Cardiac septum (tissue), 1 donor: ENCODE data around the gene FBN2. TPM values are rescaled to one million over a fixed set of nuclear protein-coding genes. Genes with fewer than 3 reads are reported as not detected.
"Not testable (repeated sequence)": the region's sequence is repeated elsewhere in the genome, so short reads cannot be mapped to it uniquely, and the experiment has no call there.

ENCODE experiments used
- DNase-seq: peaks from one replicate; pipeline ENCODE4 v3.0.0-alpha.2; 2020; ENCODE audit warnings: low spot score
- intact Hi-C: fragments of 100-400 bp; cut with DNase I; formaldehyde crosslinking; loops from one replicate; pipeline ENCODE4 v1.14.0; 2022
- total RNA-seq: library from RNA; stranded (reverse); fragmentation: NEBNext Ultra II Directional; extraction: Animal tissue kit (Norgen Biotek cat#: 25700); gene quantifications from one replicate; pipeline ENCODE4 v1.2.1, GENCODE V29; 2021
- donor health status: DM: no; HTN: no; CAD: no.

FBN2 gene
- total RNA-seq, 1 donor from 2014 or later, result 7.1 TPM

DNA sequence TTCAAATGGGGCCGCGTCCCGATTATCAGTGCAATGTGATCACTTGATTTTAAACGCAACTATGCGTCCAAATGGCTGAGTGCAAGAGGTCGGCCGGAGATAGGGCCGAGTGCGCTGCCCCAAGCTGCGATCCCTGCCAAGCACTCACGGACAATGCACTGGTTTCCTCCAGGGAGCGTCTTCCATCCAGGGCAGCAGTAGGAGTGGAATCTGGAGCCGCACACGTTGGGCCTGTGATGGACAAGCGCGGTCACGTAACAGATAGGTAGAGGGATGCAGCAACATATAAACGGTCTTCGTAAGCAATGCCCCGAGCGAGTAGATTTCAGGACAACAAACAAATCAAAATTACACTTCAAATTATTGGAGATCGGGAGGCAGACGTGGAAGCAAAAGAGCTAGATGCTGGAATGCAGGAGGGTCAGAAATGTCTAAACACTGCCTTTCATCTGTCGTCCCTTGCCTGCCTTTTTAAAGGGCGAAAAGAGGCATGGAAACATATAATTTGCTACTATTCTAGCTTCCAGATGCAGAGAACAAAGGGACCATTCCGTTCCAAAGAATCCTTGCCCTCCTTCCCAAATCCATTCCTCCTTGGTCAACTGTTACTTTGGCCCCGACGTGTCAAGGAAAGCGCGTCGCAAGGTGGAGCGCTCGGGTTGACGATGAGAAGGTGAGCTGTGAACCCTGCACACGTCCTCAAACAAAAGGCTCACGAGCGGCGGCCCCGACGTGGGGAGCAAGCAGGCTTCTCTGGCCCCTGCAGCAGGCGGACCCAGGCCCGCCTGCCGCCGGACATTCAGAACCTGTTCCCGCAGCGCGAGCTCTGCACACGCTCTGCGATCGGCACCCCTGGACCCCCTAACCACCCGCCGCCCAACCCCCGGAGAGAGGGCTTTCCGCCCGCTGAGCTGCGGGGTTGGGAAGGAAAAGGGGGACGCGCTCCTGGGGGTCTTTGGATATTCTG is 1.5 kb downstream of the FBN2 start:
- no peak for DNase-seq
- intact Hi-C loops, result no loop called here

GRCh38 chr5:128535251-128535650 is 2.8 kb downstream of the FBN2 start:
- DNase-seq, result no peak
- intact Hi-C loops, result no loop called here

DNA sequence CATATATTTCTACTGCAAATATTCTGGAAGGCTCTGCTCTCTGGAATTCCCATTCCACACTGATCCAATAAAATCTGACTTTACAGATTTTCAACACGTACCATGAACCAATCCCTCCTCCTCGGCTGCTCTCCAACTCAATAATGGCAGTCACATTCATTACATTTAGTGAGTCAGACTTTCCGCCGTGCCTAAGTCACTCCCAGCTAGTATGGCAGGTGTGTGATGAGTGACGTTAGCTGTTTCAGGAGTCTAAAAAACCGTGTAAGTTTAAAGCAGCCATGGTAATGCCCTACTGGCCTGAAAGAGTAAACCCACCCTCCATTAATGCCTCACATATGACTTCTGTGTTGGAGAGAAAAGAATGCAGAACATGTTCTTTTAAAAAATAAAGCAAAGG is 3.3 kb downstream of the FBN2 start:
- DNase-seq, result no peak
- intact Hi-C loops, result no loop called here

- intact Hi-C loops, result no loop called here
Measured at GRCh38 chr5:128532776-128533175, 5.3 kb downstream of the FBN2 start.

DNA sequence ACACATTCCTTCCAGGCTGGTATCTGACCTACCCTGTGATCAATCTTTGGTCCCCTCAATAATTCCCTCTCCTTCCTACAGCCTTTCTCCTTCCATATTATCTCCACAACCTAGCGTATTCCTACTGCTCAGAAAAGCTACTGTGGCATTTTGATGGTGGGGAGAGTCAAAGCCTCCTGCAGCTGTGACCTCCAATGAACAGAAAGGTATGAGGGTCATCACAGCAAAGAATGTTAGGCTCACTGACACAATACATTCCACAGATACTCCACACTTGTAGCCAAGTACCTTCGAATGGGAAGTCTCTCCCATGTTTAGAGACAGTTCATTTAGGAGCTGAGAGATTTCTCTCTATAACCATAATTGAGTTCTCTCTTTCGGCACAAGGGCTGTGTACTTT is 5.9 kb downstream of the FBN2 start:
- intact Hi-C loops, result no loop called here
- DNase-seq, result no peak

More at GRCh38 chr5:128532776-128533175, 5.3 kb downstream of the FBN2 start:
- no peak for DNase-seq

DNA sequence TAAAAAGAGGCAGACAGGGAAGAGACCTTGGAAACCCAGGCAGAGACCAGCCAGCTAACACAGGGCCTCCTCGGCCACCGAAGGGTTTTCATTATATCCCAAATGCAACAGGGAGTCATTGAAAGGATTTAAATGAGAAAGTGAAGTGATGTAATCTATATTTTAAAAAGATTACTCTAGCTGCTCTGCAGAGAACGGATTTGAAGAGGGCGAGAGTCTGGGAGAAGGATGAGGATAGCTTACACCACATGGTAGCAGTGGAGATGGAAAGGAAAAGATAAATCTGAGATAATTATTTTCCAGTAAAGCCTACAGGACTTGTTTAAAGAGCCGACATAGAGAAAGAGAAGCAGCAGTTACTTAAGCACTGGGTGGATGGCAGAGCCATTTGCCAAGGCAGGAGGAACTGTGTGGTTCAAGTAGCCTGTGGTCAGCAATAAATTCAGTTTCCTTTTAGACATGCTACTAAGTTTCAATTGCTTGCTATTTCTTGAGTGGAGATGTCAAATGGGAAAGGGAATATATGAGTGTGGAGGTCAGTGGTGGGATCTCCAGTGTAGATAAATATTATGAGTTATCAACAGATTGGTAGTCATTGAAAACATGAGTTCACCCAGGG is 9.3 kb downstream of the FBN2 start:
- intact Hi-C loops, result no loop called here
- DNase-seq, result no peak

DNA sequence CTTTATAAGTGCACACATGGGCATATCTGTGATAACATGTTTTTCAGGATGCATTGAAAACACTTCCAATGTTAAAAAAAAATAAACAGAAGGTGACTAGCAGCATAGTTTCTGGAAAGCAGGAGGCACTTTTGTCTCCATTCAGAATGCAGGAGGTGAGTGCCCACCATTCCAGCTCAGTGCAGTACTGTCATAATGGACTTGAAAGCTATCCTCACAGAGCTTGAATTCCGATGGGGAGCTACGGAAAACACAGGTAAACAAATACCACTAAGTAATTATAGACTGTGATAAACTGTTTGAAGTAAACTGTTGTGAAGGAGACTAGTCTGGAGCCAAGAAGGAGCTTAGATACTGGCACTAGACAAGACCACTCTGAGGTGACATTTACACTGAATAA is 9.9 kb downstream of the FBN2 start:
- intact Hi-C loops, result no loop called here
- DNase-seq, result no peak

- intact Hi-C loops, result no loop called here
- no peak for DNase-seq
Measured at GRCh38 chr5:128527077-128527476, 11.0 kb downstream of the FBN2 start.

- intact Hi-C loops, result no loop called here
- no peak for DNase-seq
Measured at GRCh38 chr5:128522336-128522735, 15.7 kb downstream of the FBN2 start.

DNA sequence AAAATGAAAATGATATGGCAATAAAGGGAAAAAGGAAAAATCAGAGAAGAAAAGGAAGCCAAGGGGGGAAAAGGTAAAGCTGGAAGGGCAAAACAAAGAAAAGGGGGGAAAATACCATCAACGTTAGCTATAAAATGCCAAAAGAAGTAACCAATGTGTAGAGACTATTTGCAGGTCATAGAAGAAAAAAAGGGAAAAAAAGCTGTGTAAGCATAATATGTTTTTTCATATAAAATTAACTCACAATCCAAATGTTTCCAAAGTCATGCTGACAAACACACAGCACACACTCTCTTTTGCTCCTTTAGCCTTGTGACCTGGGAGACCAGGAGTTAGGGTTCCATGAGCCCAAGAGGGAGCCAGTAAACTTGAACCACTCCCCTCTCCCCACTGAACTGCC is 18.2 kb downstream of the FBN2 start:
- intact Hi-C loops, result no loop called here
- no peak for DNase-seq

GRCh38 chr5:128516978-128517377 is 21.1 kb downstream of the FBN2 start:
- DNase-seq, result no peak
- intact Hi-C loops, result no loop called here

DNA sequence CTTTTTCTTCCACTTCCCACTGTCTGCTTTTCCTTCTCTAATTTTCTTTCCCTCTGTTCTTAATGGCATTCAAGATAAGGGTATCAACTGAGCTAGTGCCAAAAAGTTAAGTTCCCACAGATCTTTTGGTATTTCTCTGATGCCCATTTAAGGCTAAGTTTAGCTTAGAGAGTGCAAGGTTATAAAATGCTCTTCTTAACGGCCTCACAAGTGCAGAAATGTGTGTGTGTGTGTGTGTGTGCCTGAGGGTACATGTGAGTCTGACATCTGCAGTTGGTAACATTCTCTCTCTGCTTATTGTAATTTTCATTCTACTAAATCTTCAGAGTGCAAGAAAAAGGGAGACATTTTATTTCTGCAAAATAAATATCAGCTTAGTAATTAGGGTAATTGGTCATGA is 24.2 kb downstream of the FBN2 start:
- no peak for DNase-seq
- intact Hi-C loops, result no loop called here

GRCh38 chr5:128512894-128513293 is 25.2 kb downstream of the FBN2 start:
- intact Hi-C loops, result no loop called here

GRCh38 chr5:128506643-128507042 is 31.4 kb downstream of the FBN2 start:
- intact Hi-C loops, result no loop called here
- no peak for DNase-seq

More at GRCh38 chr5:128512894-128513293, 25.2 kb downstream of the FBN2 start:
- DNase-seq, result no peak

DNA sequence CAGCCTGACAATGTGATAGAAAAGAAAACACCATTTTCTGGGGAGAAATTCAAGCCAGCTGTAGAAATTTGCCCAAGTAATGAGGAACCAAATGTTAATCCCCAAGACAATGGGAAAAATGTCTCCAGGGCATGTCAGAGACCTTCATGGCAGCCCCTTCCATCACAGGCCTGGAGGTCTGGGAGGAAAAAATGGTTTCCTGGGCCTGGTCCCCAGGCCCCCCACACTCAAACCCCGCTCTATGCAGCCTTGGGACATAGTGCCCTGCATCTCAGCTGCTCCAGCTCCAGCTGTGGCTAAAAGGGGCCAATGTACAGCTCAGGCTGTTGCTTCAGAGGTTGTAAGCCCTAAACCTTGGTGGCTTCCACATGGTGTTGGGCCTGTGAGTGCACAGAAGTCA is 34.3 kb downstream of the FBN2 start:
- intact Hi-C loops, DNase-seq: not testable (repeated sequence)

DNA sequence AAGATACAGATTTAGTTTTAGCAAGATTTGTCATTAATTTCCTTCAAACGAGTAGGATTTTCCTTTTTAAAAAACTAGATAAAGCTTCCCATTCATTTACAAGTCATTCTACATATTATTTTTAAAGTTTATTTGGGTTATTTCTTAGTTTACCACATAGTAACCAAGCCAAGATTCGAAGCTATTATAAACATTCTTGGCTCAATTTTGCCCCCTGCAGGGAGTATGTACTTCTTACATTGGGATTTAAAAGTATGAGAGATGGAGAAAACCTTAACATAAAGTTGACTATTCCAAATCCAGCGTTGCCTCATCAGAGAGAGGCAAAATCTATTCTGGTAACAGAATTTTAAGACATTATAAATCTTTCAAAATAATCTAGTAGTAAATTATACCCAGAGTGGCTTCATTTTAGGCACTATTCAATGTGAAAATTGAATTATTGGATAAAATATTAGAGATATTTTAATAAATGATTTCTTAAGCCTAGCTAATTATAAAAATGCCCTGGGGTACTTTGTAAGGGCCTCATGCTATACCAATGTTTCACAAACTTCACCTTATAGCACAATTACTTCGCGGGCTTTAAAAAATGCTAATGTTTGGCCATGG is 39.1 kb downstream of the FBN2 start:
- intact Hi-C loops, result loop anchor here (1.0 to 10.0 kb wide), 2 partner anchors 286 to 346 kb away; no protein-coding TSS in a partner anchor
- no peak for DNase-seq

- intact Hi-C loops, result loop anchor here (10.0 kb wide), 1 partner anchor 350 kb away; no protein-coding TSS in a partner anchor
- DNase-seq, result no peak
Measured at GRCh38 chr5:128494516-128494915, 43.5 kb downstream of the FBN2 start.

DNA sequence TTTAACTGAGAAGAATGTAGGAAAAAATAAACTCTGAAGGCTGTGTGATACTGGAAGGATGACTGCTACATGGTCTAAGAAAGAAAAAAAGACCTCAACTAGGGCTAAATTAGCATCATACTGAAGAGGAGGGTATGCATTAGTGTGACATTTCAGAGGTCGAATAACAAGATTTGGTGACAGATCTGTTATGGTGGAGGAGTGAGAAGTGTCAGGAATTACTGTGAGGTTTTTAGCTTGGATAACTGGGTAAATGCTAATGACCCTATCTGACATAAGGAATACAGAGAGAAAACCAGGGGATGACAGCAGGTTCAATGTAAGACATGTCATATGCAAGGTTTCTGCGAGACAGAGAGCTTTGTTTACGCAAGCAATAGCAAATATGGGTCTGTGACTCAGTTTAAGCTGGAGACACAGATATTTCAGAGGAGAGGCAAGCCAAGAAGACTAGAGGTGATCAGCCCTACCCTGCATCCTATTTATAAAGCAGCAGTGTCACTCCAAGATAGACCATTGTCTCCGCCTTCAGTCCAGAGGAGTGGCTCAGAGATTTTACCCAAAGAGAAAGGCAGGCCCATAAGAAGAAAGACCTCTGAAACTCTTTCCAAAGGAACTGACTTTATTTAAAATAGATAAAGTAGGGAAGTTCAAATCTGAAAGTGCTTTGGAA is 44.3 kb downstream of the FBN2 start:
- DNase-seq, result no peak
- intact Hi-C loops, result loop anchor here (10.0 kb wide), 1 partner anchor 351 kb away; no protein-coding TSS in a partner anchor

- intact Hi-C loops, result loop anchor here (10.0 kb wide), 1 partner anchor 354 kb away; no protein-coding TSS in a partner anchor
Measured at GRCh38 chr5:128491291-128491690, 46.8 kb downstream of the FBN2 start.

GRCh38 chr5:128490761-128491160 is 47.3 kb downstream of the FBN2 start:
- DNase-seq, result no peak
- intact Hi-C loops, result loop anchor here (10.0 kb wide), 1 partner anchor 354 kb away; no protein-coding TSS in a partner anchor

More at GRCh38 chr5:128491291-128491690, 46.8 kb downstream of the FBN2 start:
- no peak for DNase-seq
